H1 (cell line): ENCODE results near the gene NYAP2. TPM values are rescaled to one million over a fixed set of nuclear protein-coding genes. Genes with fewer than 3 reads are reported as not detected.

ENCODE experiments used
- CTCF ChIA-PET: fragments of 300-600 bp; sonication (Branson Sonifier 250); formaldehyde crosslinking; loops from one replicate; lab custom pipeline; 2021; ENCODE audit not compliant: partially characterized antibody; lab: Charles Lee
- POLR2A ChIA-PET: fragments of 300-600 bp; sonication (Branson Sonifier 250); formaldehyde crosslinking; loops from one replicate; lab custom pipeline; 2021; ENCODE audit warnings: inconsistent platforms; ENCODE audit not compliant: partially characterized antibody; lab: Charles Lee
- DNase-seq, 2 experiments: peaks; one replicate each; pipeline versions ENCODE4 v3.0.0 to v3.0.0-alpha.2; 2010 to 2022; ENCODE audit warnings: low spot score in 2 of 2, low read depth in 1 of 2, mixed read lengths in 1 of 2
- FAIRE-seq: peaks from 2 replicates; lab custom pipeline; 2011; peaks lifted over from hg19 to GRCh38; lab: Jason Lieb, UNC
- H2AFZ ChIP-seq: 2 replicates; pipeline ENCODE4 v1.8.1; 2012; ENCODE audit warnings: low read length, inconsistent platforms
- H2AK5ac ChIP-seq: 2 replicates; pipeline ENCODE4 v1.6.1; 2013; ENCODE audit warnings: low read depth, low read length
- H2BK120ac ChIP-seq: replicated peaks from 2 replicates; pipeline ENCODE3; 2013; ENCODE audit warnings: low read depth, low read length, inconsistent platforms
- H2BK12ac ChIP-seq: 2 replicates; pipeline ENCODE4 v1.6.1; 2013; ENCODE audit warnings: low read depth, low read length
- H2BK15ac ChIP-seq: 2 replicates; pipeline ENCODE4 v1.6.1; 2013; ENCODE audit warnings: low read length
- H2BK20ac ChIP-seq: 2 replicates; pipeline ENCODE4 v1.6.1; 2013; ENCODE audit warnings: low read length
- H2BK5ac ChIP-seq: 2 replicates; pipeline ENCODE4 v1.6.1; 2013; ENCODE audit warnings: low read depth, low read length
- H3K14ac ChIP-seq: 2 replicates; pipeline ENCODE4 v1.6.1; 2013; ENCODE audit warnings: inconsistent platforms; ENCODE audit not compliant: insufficient read length
- H3K18ac ChIP-seq: 2 replicates; pipeline ENCODE4 v1.6.1; 2013; ENCODE audit warnings: low read length; ENCODE audit errors: extremely low read depth
- H3K23ac ChIP-seq: 2 replicates; pipeline ENCODE4 v1.6.1; 2013; ENCODE audit warnings: inconsistent platforms; ENCODE audit not compliant: insufficient read length
- H3K23me2 ChIP-seq: 2 replicates; pipeline ENCODE4 v1.6.1; 2013; ENCODE audit warnings: low read depth, low read length
- H3K27ac ChIP-seq: 2 replicates; pipeline ENCODE4 v1.6.1; 2011; ENCODE audit warnings: low read depth, low read length, inconsistent platforms
- H3K27me3 ChIP-seq, 4 experiments: replicated peaks in 1 of 4; 1 replicate in 1 of 4; 2 replicates in 3 of 4; pipeline versions ENCODE4 v1.6.1 to v1.8.1; 2011 to 2013; ENCODE audit warnings: low read length in 3 of 4, mild to moderate bottlenecking in 3 of 4, inconsistent platforms in 2 of 4, mixed read lengths in 2 of 4, moderate library complexity in 1 of 4; ENCODE audit not compliant: control insufficient read depth in 3 of 4, insufficient read depth in 3 of 4; ENCODE audit errors: extremely low read depth in 1 of 4
- H3K36me3 ChIP-seq, 4 experiments: 2 replicates each; pipeline versions ENCODE4 v1.6.1 to v1.8.1; 2011 to 2013; ENCODE audit warnings: mild to moderate bottlenecking in 4 of 4, low read length in 3 of 4, moderate library complexity in 2 of 4, control low read depth in 1 of 4, inconsistent platforms in 1 of 4; ENCODE audit not compliant: insufficient read depth in 4 of 4, control insufficient read depth in 2 of 4
- H3K4ac ChIP-seq: replicated peaks from 2 replicates; pipeline ENCODE3; 2013; ENCODE audit warnings: low read length, low read depth, mixed read lengths, inconsistent platforms; ENCODE audit not compliant: insufficient read length
- H3K4me1 ChIP-seq, 4 experiments: replicated peaks in 1 of 4; 1 replicate in 1 of 4; 2 replicates in 3 of 4; pipeline versions ENCODE4 v1.6.1 to v1.8.1; 2011 to 2013; ENCODE audit warnings: low read length in 3 of 4, inconsistent platforms in 2 of 4, mixed read lengths in 1 of 4; ENCODE audit not compliant: insufficient read depth in 4 of 4, control insufficient read depth in 3 of 4
- H3K4me2 ChIP-seq, 2 experiments: 2 replicates each; pipeline versions ENCODE4 v1.6.1 to v1.8.1; 2011 to 2013; ENCODE audit warnings: low read depth in 2 of 2, low read length in 2 of 2, control low read depth in 1 of 2, inconsistent platforms in 1 of 2, mild to moderate bottlenecking in 1 of 2; ENCODE audit not compliant: insufficient read depth in 1 of 2
- H3K4me3 ChIP-seq, 4 experiments: fragments of 200-600, 300-600 bp in 1 of 4; sonication (generic), shearing (Covaris generic), sonication (Bioruptor Twin) in 1 of 4; 2 replicates each; pipeline versions ENCODE4 v1.5.1 to v1.8.1; 2011 to 2016; ENCODE audit warnings: low read length in 4 of 4, low read depth in 3 of 4, control low read depth in 2 of 4, inconsistent platforms in 2 of 4, mild to moderate bottlenecking in 2 of 4, mixed read lengths in 1 of 4, moderate library complexity in 1 of 4; ENCODE audit not compliant: insufficient read depth in 2 of 4; ENCODE audit errors: extremely low read depth in 1 of 4
- H3K56ac ChIP-seq: replicated peaks from 2 replicates; pipeline ENCODE3; 2013; ENCODE audit warnings: low read depth, mild to moderate bottlenecking, mixed read lengths, low read length, inconsistent platforms; ENCODE audit not compliant: insufficient read length
- H3K79me1 ChIP-seq: 2 replicates; pipeline ENCODE4 v1.6.1; 2013; ENCODE audit warnings: low read depth, low read length, control low read depth
- H3K79me2 ChIP-seq, 2 experiments: 2 replicates each; pipeline versions ENCODE4 v1.6.1 to v1.8.1; 2012 to 2013; ENCODE audit warnings: low read length in 2 of 2, mild to moderate bottlenecking in 2 of 2, inconsistent platforms in 1 of 2; ENCODE audit not compliant: insufficient read depth in 2 of 2, control insufficient read depth in 1 of 2
- H3K9ac ChIP-seq, 4 experiments: replicated peaks in 1 of 4; 1 replicate in 1 of 4; 2 replicates in 3 of 4; pipeline versions ENCODE4 v1.6.1 to v1.8.1; 2011 to 2013; ENCODE audit warnings: low read depth in 3 of 4, low read length in 3 of 4, control low read depth in 2 of 4, mild to moderate bottlenecking in 2 of 4, moderate library complexity in 2 of 4, inconsistent platforms in 1 of 4; ENCODE audit errors: extremely low read depth in 1 of 4
- H3K9me3 ChIP-seq, 2 experiments: 2 replicates each; pipeline versions ENCODE4 v1.6.1 to v1.8.1; 2012 to 2013; ENCODE audit warnings: mild to moderate bottlenecking in 2 of 2, moderate library complexity in 2 of 2, control low read depth in 1 of 2, inconsistent platforms in 1 of 2, low read depth in 1 of 2, low read length in 1 of 2, mixed read lengths in 1 of 2; ENCODE audit not compliant: insufficient read depth in 2 of 2
- H4K20me1 ChIP-seq, 2 experiments: replicated peaks in 1 of 2; 2 replicates each; pipeline versions ENCODE3 to v1.8.1; 2011 to 2013; ENCODE audit warnings: inconsistent platforms in 2 of 2, low read length in 2 of 2, mild to moderate bottlenecking in 1 of 2; ENCODE audit not compliant: insufficient read depth in 2 of 2, control insufficient read depth in 1 of 2
- H4K5ac ChIP-seq: 2 replicates; pipeline ENCODE4 v1.6.1; 2013; ENCODE audit warnings: low read length, low read depth, mixed read lengths, inconsistent platforms; ENCODE audit not compliant: insufficient read length
- H4K8ac ChIP-seq: 2 replicates; pipeline ENCODE4 v1.8.0; 2013; ENCODE audit warnings: mild to moderate bottlenecking, moderate library complexity, low read length, inconsistent platforms; ENCODE audit not compliant: insufficient read depth; ENCODE audit errors: extremely low read depth
- H4K91ac ChIP-seq: replicated peaks from 2 replicates; pipeline ENCODE3; 2013; ENCODE audit warnings: low read length, mixed read lengths, inconsistent platforms; ENCODE audit not compliant: insufficient read length
- CTBP2 ChIP-seq: IDR thresholded peaks from 2 replicates; pipeline ENCODE4 v1.7.0; 2011; ENCODE audit warnings: borderline replicate concordance, mild to moderate bottlenecking, moderate library complexity, mixed read lengths, low read length; ENCODE audit not compliant: insufficient read depth, insufficient read length
- HDAC2 ChIP-seq, 2 experiments: fragments of 300-600 bp in 1 of 2; sonication (generic) in 1 of 2; IDR thresholded peaks; 2 replicates each; pipeline ENCODE4 v1.6.1; 2011 to 2012; ENCODE audit warnings: low read depth in 2 of 2, low read length in 2 of 2, mild to moderate bottlenecking in 2 of 2, moderate library complexity in 2 of 2, borderline replicate concordance in 1 of 2, inconsistent platforms in 1 of 2
- KDM1A ChIP-seq: fragments of 200-600, 300-600 bp; sonication (generic); IDR thresholded peaks from 2 replicates; pipeline ENCODE4 v1.7.1; 2016; ENCODE audit warnings: mild to moderate bottlenecking, low read length, borderline replicate concordance
- KDM4A ChIP-seq: IDR thresholded peaks from one replicate; pipeline ENCODE4 v1.7.1; 2012; ENCODE audit warnings: low read depth, mild to moderate bottlenecking, moderate library complexity, low read length, inconsistent platforms; ENCODE audit not compliant: severe bottlenecking
- MAFK ChIP-seq: IDR thresholded peaks from 2 replicates; pipeline ENCODE4 v1.6.1; 2012; ENCODE audit warnings: low read depth, mild to moderate bottlenecking, improper control_type of control experiment, low read length
- TEAD4 ChIP-seq: IDR thresholded peaks from 2 replicates; pipeline ENCODE4 v1.6.1; 2012; ENCODE audit warnings: low read depth, low read length, inconsistent platforms, mixed read lengths
- WGBS, 2 experiments: shearing (Covaris generic) in 1 of 2; methylation state at CpG; one replicate each; pipeline versions ENCODE4 v1.1.6 to v1.1.7; 2013 to 2015; ENCODE audit warnings: low lambda C conversion rate in 2 of 2, mixed read lengths in 2 of 2, inconsistent platforms in 1 of 2, low coverage in 1 of 2, missing lambda C conversion rate in 1 of 2; ENCODE audit not compliant: insufficient replicate concordance in 2 of 2, insufficient coverage in 1 of 2, insufficient read length in 1 of 2; ENCODE audit errors: extremely low coverage in 1 of 2, missing lambda C conversion rate in 1 of 2; 5-methylcytosine and 5-hydroxymethylcytosine counted together
- polyA plus RNA-seq, 7 experiments: library from polyadenylated mRNA; depleted of rRNA in 3 of 7; stranded (reverse) in 5 of 7; unstranded in 2 of 7; fragments of >200 nt in 5 of 7; fragments of 200-250 nt in 2 of 7; gene quantifications; 1 replicate in 5 of 7; 2 replicates in 1 of 7; 4 replicates in 1 of 7; pipeline versions ENCODE4 v1.2.1 to v1.2.3, GENCODE V29; 2011 to 2013; ENCODE audit warnings: missing spikeins in 2 of 7, mixed read lengths in 2 of 7
- total RNA-seq: library from RNA; stranded (reverse); fragmentation: NEBNext Ultra II Directional; extraction: Animal tissue kit (Norgen Biotek cat#: 25700); gene quantifications from 2 replicates; pipeline ENCODE4 v1.2.1, GENCODE V29; 2021

The NYAP2 gene
- total and polyA plus RNA-seq, 2 of the 8 experiments (the other 6 are each of a cell fraction or from before 2014, with no cell fraction given): not detected

DNA sequence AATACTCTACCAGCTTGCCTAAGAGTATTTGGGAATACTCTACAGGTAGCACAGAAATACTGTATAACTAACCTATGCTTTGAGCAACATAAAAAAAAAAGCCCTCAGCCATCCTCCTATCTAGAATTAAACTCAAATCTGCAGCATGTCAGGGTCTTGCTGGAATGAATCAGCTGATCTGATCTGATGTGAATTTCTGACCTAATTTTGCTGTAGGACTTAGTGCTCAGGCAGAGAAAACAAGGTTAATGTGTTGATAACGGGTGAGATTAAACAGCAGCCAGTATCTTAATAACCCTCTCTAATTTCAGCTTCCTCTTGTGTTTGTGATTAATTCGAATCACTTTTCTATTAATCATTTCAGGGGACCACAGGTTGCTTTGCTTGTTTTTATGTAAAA lies 16.3 kb downstream of the NYAP2 start:
- Histone ChIP-seq H2BK5ac (no peak overlapping the region), H3K4me2 (no peak overlapping the region), H2BK12ac (no peak overlapping the region), H3K23me2 (no peaks in the 10 kb centered on the region), H3K4ac (no peak overlapping the region), H2BK15ac (no peak overlapping the region), H3K36me3 (no peaks in the 10 kb centered on the region), H3K79me1 (no peaks in the 10 kb centered on the region), H3K9ac (no peak overlapping the region), H3K9me3 (no peaks in the 10 kb centered on the region), H2BK120ac (no peak overlapping the region), H2AFZ (no peak overlapping the region), H3K14ac (no peak overlapping the region), H4K20me1 (no peaks in the 10 kb centered on the region), H4K8ac (no peak overlapping the region), H3K27me3 (peaks cover 0 to 1% (median 0%) of the 10 kb centered on the region in 4 experiments; a peak in 1 of 7 replicates), H2BK20ac (no peak overlapping the region), H3K23ac (no peak overlapping the region), H4K5ac (no peak overlapping the region), H3K4me1 (no peaks in the 10 kb centered on the region), H3K4me3 (no peak overlapping the region), H3K18ac (no peak overlapping the region), H3K27ac (no peak overlapping the region), H2AK5ac (no peak overlapping the region), H3K56ac (no peak overlapping the region), H3K79me2 (no peaks in the 10 kb centered on the region), H4K91ac (no peak overlapping the region)
- ChIA-PET CTCF (interaction anchor here (1.1 kb wide), 1 partner anchor 88 kb away, joined by 3 read pairs; no protein-coding TSS in a partner anchor), POLR2A (no interaction called here)
- DNase-seq: no peak
- no peak for FAIRE-seq
- 87% methylated on average over 2 of the region's 2 CpGs; no CpG with 5 or more reads in 1 of the 2 experiments for WGBS, 2 experiments
- TF ChIP-seq MAFK: no peak
- no peak for TF ChIP-seq CTBP2
- TF ChIP-seq KDM1A: no peak
- no peak for TF ChIP-seq HDAC2 (IDR thresholded peaks at IDR 0.05; ENCODE audit: borderline replicate concordance in 1 of 2, low read depth in 2 of 2, low read length in 2 of 2)
- no peak for TF ChIP-seq TEAD4
- TF ChIP-seq KDM4A: no peak
